COLO668 (cell line): Measurements from ENCODE around the gene WHAMM.
"Not testable (repeated sequence)": the region's sequence is repeated elsewhere in the genome, so short reads cannot be mapped to it uniquely, and the experiment has no call there.

ENCODE experiments used
- DNase-seq: peaks from one replicate; lab custom pipeline; 2025; ENCODE audit not compliant: unreplicated experiment; lab: John Stamatoyannopoulos, UW

WHAMM gene

DNA sequence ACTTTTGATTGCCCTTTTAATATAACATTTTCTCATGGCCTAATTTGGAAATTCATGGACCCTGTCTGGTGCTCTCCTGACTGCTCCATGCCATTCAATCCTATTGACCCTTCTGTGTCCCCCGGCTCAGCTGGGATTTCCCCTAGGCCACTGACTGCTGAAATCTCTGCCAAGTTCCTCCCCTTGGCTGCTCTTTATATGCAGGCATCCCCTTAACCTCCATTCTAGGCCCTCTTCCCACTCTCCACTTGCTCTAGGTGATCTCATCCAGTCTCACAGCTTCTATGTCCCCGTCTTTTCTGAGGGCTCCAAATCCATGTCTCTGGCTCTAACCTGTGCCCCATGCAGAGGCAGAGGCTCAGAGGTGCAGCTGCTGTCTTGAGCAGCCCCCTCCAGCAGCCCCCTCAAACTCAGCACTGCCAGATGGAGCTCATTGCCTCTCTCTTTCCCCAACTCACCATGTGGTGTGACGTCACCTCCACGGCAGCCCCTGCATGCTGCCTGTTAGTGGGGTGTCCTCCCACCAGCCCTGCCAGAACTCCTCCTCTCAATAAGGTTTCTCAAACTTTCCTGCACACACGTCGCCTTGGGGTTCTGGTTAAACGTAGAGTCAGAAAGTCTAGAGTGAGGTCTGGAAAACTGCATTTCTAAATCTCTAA is 10.1 kb upstream of the WHAMM start:
- DNase-seq: no peak

DNA sequence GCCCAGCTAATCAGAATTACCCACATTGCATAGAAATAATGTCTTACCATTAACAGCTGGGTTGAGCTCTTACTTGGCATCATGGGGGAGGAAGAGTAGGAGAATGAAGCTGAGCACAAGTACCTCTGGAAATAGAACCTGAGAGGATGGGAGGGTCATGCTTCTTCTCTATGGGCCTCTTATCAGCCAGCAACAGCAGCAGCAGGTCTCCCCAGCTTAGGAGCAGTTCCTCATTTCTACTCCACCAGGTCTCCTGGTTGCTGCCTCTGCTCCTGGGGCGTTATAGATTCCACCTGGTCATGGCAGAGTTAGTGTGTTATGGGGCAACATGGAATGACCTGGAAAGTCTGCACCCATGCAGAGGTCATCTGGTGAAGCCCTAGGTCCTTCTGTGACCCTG is 6.9 kb upstream of the WHAMM start:
- DNase-seq: no peak

DNA sequence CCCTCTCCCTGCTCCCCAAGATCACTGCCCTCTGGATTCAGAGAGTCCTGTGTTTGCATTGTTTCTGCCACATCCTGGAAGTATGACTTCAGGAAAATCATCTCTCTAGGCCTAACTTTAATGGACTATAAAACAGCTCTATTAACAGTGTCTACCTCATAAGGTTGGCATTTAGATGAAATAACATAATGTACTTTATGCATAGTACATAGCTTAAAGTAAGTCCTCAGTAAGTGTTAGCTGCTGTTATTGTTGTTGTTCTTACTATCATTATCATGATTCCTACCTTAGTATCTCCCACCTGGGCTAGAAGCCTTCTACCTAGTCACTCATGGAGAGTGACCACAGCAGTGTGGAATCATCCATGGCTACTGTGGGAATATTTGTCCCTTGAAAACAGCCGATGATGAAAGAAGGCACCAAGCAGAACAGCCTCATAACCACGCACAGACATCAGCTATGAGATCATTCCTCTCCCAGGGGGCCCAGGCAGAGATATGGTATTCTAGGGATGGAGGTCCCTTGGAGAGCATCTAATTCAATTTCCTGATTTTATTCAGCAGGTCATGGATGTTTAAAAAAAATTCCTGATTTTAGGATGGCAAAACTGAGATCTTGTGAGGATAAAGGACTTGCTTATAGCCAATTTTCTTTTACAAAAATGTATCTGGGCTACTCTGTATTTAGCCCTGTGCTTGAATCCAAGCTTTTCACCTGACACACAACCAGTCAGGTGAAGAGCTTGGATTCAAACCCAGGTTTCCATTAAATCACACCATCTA is 5.4 kb upstream of the WHAMM start:
- DNase-seq: no peak

DNA sequence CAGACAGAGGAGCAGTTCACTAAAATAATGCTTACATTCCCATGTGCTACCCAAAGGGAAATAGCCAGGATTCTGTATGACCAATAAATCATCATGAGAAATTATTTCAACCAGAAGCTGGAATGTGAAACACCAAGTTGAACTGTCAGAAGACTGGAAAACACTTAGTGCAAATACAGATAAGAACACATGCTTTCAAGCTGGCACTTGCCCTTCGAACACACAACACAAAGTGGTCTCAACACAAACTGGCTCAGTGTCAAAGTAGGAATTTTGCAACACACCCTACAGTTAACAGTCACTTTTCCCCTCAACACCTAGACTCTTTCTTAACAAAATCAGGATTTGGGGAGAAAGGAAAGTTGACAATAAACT is 4.9 kb upstream of the WHAMM start:
- no peak for DNase-seq

DNA sequence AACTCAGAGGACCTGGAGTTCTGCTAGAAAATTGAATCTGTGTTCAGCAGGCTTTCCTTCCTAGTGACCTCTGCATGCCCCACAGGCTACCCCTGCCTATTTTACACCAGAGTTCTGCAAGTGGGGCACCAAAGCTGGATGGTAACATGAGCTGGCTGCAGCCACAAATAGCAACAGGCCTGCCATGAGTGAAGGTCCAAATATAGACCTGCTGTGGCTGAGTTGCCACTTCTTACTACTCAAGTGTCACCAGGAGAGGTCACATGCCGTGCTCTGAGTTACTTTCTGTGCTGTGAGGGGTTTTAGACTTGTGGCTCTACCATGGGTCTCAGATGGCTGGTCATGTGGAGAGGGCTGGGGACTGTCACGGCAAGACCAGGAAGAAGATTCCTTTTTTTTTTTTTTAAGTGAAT is 3.4 kb upstream of the WHAMM start, which contains the start of gene FSD2:
TSS of gene FSD2 (minus strand) at position 76 of the 413 bp plus-strand sequence. CDS start 18,679 bp downstream, outside the sequence.
- no peak for DNase-seq

DNA sequence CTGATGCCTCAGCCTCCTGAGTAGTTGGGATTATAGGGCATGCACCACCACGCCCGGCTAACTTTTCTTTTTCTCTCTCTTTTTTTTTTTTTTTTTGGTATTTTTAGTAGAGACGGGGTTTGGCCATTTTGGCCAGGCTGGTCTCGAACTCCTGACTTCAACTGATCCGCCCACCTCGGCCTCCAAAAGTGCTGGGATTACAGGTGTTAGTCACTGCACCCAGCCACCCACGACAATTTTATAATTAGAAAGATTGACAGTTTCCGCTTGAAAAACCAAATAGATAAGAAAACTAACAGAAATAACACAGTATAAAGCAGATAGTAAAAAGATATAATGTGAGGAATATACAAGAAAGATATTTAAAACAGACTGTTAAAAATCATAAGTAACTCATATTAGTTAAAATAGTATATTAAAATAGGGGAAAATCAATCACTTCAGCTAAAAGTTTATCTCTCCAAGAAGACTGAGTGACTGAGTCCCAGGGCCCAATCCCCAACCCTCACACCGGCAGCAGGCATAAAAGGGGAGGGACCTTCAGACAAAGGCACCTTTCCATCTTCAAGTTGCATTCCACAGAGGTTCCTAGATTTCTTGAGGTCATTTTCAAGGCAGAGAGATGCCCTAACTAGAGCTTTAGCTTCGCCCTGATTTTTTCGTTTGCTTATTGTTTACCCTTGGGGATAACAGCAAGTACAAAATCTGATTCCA is 1.4 kb upstream of the WHAMM start:
- DNase-seq: no peak

DNA sequence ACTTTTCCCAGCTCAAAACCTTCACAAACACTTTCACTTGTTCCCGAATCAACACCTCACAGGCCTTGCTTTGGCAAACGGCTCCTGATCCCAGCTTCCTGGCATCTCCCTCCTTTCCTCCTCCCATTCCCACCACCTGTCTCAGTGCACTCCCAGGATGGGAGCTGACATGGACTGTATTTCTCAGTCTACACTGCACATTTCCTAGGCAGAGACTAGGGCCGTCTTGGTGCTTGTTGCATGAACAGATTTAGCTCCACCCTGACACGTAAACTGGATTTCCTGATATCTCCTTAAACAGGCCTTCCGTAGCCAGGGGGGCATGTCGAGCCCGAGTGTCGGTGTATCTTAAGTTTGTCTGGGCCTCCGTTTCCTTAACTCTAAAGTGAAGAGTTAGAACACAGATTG is 790 bp upstream of the WHAMM start:
- no peak for DNase-seq

DNA sequence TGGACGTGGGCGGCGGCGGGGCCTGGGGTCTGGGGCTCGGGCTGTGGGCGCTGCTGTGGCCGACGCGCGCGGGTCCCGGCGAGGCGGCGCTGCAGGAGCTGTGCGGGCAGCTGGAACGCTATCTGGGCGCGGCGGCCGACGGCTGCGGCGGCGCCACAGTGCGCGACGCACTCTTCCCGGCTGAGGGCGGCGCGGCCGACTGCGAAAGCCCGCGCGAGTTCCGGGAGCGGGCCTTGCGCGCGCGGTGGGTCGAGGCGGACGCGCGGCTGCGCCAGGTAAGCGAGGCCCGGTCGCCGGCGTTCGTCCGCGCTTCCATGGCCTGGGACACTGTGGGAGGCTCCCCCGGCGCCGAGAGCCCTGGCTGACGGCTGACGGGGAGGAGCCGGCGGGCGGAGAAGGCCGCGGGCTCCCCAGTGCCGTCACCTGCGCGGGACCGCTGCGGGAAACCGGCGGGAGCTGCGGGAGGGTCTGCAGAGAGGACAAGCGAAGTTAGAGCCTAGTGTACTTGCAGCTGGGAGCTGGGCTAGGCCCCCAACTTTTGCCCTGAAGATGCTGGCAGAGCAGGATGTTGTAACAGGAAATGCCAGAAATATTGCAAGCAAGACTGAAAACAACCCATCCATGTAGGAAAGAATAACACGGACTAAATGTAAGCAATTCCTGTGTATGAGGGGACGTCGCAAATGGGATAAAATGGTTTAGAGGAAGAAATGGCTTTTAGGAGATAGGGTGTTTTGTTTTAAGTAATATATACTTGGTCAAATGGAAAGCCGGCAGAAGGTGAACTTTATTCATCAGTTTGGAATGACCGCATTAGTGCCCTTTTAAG is 847 bp downstream of the WHAMM start:
- DNase-seq: peak; percentile 81

DNA sequence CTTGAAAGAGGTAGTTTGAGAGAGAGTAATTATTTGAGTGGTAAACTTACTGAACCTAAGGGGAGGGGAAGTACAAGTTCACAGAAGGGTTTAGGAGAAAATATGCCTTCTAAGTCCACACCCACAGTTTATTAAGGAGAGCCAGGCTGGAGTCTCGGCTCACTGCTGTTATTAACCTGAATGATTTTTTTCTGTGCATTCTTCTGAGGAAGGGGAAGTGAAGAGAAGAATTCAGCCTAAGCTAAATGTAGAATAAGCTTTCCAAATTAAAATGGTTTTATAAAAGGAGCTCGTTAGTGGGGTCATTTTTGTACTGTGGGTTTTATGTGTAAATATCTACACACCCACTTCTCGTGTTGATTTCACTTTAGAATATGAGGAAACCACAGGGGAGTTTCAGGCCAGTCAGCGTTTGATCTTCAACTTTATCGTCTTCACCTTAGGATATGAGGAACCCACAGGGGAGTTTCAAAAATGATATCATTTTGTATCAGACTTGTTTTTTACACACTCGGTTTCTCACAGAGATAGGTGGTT is 1.5 kb downstream of the WHAMM start:
- DNase-seq: no peak

DNA sequence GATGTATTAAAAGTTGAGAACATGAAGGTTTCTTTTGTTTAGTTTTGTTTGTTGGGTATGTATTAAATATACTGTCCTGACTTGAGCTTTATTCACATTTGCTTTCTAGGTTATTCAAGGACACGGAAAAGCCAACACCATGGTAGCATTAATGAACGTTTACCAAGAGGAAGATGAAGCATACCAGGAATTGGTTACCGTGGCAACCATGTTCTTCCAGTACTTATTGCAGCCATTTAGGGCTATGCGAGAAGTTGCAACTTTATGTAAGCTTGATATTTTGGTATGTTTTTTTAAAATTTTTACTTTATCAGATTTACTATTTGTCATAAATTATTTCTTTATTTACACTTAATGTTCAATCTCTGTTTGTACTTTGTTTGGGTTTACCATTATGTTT is 3.6 kb downstream of the WHAMM start:
- DNase-seq: no peak

DNA sequence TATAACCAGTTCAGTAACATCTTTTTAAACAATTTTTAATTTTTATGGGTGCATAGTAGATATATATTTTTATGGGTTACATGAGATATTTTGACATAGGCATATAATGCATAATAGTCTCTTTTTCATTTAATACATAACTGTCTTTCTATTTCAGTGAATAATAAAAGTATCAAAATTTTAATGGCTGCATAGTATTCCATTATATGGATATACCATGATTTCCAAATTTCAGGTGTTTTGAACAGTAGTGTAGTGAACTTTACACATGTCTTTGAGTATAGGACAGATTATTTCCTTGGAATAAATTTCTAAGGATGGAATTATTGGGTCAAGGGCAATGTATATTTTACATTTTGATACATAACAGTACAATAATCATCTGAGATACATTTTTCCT is 10.7 kb downstream of the WHAMM start:
- DNase-seq: no peak

DNA sequence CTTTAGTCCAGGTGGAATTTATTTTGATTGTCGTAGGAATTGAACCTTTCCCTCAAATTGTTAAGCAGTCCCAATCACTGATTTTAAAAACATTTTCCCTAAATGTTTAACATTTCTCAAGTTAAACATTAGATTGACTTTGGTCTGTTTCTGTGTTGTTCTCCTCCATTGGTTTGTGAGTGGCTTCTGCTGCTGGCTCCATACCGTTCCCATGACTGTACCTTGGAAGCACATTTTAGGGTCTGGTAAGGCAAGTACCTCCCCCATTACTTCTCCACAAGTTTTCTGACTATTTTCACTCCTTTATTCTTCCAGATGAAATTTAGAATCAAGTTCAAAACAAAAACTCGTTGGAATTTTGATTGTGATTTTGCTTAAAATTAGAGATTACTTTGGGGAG is 12.0 kb downstream of the WHAMM start:
- DNase-seq: not testable (repeated sequence)

DNA sequence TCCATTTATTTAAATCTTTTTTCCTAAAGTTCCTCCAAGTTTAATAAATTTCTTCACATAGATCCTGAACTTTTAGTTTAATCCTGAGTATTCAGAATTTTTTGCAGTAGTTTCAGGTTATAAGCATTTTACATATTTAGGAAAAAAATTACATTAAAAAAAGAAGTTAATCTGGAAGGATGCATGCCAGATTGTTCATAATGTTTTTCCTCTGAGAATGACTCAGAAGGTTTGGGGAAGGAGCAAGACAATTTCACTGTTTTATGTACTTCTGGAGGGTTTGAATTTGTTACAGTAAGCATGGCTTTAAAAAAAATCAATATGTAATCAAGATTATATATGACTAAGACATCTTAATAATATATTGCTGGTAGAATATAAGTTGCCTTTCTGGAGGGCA is 12.4 kb downstream of the WHAMM start:
- DNase-seq: not testable (repeated sequence)

DNA sequence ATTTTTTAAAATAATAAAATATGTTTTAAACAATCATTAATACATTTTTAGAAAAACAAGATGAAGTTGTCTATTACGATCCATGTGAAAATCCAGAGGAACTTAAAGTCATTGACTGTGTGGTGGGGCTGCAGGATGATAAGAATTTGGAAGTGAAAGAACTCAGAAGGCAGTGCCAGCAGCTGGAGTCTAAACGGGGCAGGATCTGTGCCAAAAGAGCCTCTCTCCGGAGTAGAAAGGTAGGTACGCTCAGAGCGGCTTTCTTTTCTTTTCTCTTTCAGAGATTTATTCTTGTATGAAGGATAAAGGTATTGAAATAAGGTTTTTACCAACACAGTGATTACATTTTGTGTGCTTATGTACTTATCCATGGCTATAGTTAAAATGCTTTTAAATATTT is 13.6 kb downstream of the WHAMM start:
- DNase-seq: no peak

DNA sequence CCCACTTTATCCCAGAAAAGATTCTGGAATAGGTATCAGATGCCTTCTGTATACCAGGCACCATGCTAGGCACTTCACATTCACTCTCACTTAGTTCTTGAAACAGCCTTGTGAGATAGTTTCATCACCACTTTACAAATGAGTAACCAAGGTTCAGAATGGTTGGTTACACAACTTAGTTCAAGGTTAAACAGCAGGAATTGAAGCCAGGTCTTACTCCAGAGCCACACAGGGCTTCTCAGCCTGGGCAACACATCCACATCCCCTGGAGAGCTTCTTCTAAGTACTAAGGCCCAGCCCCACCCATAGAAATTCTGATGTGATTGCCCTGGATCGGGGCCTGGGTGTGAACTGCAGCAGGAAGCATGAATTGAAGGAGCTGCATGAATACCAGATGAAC is 18.6 kb downstream of the WHAMM start:
- no peak for DNase-seq

DNA sequence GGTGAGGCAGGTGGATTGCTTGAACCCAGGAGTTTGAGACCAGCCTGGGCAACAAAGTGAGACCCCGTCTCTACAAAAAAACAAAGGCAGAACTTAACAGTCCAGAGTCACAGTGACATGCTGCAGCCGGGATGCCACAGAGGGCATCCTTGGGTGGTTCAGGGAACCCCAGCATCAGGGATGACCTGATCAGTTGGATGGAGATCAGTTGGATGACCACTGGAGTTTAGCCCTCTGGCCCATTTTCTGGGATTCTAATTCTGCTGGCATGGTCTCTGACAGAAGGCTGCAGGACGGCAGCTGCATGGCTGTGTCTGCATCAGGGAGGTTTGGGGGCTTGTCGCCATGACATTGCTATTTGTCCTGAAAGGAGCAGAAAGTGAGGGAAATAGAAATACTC is 19.8 kb downstream of the WHAMM start:
- DNase-seq: no peak

DNA sequence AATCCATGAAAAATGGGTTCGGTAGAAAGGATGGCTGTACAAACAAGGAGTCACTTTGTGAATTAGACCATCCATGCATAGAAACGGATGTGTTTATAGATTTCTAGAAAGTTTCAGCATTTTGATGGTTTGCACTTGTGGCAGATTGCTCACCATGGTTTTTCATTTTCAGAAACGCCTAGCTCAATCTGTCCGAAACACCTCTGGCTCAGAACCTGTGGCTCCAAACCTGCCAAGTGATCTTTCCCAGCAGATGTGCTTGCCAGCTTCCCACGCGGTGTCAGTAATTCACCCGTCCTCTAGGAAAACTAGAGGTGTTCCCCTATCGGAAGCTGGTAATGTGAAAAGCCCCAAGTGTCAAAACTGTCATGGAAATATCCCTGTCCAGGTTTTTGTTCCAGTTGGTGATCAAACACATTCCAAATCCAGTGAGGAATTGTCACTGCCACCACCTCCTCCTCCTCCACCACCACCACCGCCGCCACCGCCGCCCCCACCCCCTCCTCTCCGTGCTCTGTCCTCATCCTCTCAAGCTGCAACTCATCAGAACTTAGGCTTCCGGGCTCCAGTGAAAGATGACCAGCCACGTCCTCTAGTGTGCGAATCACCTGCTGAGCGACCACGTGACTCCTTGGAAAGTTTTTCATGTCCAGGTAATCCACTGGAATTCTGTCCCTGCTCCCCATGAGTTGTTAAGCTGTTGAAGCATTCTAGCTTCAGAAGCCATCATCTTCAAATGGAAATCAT is 21.2 kb downstream of the WHAMM start:
- DNase-seq: no peak

DNA sequence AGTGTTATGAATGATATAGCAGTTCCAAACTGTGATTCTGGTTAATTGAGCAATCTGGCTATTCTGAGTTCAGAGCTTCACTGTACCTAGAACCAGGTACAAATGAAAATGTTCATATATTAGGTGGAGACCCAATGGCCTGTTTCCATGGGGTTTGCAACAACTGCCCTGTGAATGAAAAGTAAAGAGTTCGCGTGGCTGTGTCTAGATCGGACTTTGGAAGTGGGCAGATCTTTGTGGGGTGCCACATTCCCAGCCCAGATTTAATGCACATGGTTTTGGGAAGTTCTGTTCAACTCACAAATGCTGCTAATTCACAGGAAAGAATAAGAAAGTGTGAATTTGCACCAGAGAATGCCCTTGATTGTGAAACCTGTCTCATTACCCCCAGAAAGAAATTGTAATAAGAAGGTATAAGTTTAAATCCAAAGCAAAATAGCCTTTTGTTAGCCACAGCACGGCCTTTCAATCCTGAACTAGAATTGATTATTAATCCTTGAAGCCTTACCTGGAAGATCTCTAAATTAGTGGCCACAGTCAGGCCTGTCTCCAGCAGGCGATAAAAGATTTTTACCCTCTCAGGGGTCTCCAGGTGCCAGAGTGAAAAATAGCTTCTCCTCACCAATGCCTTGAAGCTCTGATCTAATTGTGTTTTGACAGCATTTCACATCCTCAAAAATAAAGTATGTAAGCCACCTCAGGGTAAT is 22.6 kb downstream of the WHAMM start:
- no peak for DNase-seq

DNA sequence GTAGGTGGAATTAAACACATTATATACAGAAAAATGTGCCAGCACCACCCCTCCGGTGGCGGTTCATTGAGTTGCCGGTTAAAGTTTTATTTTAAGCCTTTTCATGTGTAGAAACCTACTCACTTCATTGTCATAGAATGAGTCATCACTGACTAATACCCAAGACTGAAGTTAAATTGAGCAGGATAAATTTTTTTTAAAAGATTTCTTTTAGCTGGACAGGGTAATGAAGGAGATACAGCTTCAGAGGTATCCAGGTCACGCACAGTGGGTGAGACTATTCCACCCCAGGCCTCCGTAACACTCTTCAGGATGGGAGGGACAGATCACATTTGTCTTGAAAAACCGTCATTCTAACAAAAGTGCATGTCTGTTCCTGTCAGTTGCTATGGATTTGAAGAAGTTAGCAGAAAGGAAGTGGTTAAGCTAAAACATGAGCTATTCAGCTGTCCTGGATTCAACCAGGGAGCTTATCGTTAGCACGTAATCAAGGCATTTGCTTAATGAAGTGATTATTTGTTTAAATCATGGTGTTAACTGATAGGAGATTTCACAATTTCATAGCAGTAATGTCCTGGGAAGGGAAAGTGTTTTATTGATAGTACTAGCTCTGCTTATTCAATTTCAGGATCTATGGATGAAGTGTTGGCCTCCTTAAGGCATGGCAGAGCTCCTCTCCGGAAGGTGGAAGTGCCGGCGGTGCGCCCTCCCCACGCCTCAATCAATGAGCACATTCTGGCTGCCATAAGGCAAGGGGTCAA is 23.4 kb downstream of the WHAMM start:
- DNase-seq: no peak
